ENCODE measurements around the gene DHX9.

The DHX9 gene

GRCh38 chr1:182842265-182842664 lies 3.1 kb downstream of the DHX9 start:
- DNase-seq, result no peak

- no peak for DNase-seq
Observed at GRCh38 chr1:182845379-182845778, 6.2 kb downstream of the DHX9 start.

GRCh38 chr1:182845894-182846293 lies 6.7 kb downstream of the DHX9 start:
- no peak for DNase-seq

- no peak for DNase-seq
Observed at GRCh38 chr1:182847105-182847504, 8.0 kb downstream of the DHX9 start.

- no peak for DNase-seq
Observed at GRCh38 chr1:182848736-182849135, 9.6 kb downstream of the DHX9 start.

GRCh38 chr1:182850319-182850718 lies 11.2 kb downstream of the DHX9 start:
- DNase-seq, result no peak

GRCh38 chr1:182851825-182852224 lies 12.7 kb downstream of the DHX9 start:
- no peak for DNase-seq

- no peak for DNase-seq
Observed at GRCh38 chr1:182855911-182856310, 16.8 kb downstream of the DHX9 start.

- no peak for DNase-seq
Observed at GRCh38 chr1:182857212-182857611, 18.1 kb downstream of the DHX9 start.

GRCh38 chr1:182860658-182861057 lies 21.5 kb downstream of the DHX9 start:
- DNase-seq, result no peak

- DNase-seq, result no peak
Observed at GRCh38 chr1:182861994-182862393, 22.8 kb downstream of the DHX9 start.

GRCh38 chr1:182862827-182863226 lies 23.7 kb downstream of the DHX9 start:
- DNase-seq, result no peak

GRCh38 chr1:182863940-182864339 lies 24.8 kb downstream of the DHX9 start:
- DNase-seq, result no peak

- no peak for DNase-seq
Observed at GRCh38 chr1:182867861-182868260, 28.7 kb downstream of the DHX9 start.

- DNase-seq, result no peak
Observed at GRCh38 chr1:182869241-182869666, 30.1 kb downstream of the DHX9 start.

GRCh38 chr1:182872881-182873280 lies 33.7 kb downstream of the DHX9 start:
- no peak for DNase-seq

GRCh38 chr1:182875889-182876288 lies 36.7 kb downstream of the DHX9 start:
- no peak for DNase-seq

GRCh38 chr1:182877331-182877730 lies 38.2 kb downstream of the DHX9 start:
- no peak for DNase-seq

- no peak for DNase-seq
Observed at GRCh38 chr1:182877842-182878241, 38.7 kb downstream of the DHX9 start.

GRCh38 chr1:182884872-182885271 lies 45.7 kb downstream of the DHX9 start:
- DNase-seq, result no peak

GRCh38 chr1:182885591-182885990 lies 46.4 kb downstream of the DHX9 start:
- DNase-seq, result no peak

GRCh38 chr1:182886985-182887384 lies 47.8 kb downstream of the DHX9 start:
- DNase-seq, result no peak

- DNase-seq, result no peak
Observed at GRCh38 chr1:182888736-182889531, 49.8 kb downstream of the DHX9 start.

GRCh38 chr1:182889997-182890396 lies 50.9 kb downstream of the DHX9 start:
- no peak for DNase-seq

All from NCI-H1105 (cell line).